Adrenal gland (tissue), 12 donors: Measurements from ENCODE around the gene MRFAP1L1. TPM values are rescaled to one million over a fixed set of nuclear protein-coding genes. Genes with fewer than 3 reads are reported as not detected.

Source experiments
- DNase-seq, 7 donors: peaks; one replicate each; pipeline ENCODE4 v3.0.0-alpha.2; 2019 to 2020
- H3K27ac ChIP-seq, 5 donors: fragments of 200-600 bp; sonication (generic) in 4 of 5; 1 replicate in 3 of 5; 2 replicates in 2 of 5; pipeline versions ENCODE4 v1.5.1 to v1.8.0; 2016 to 2020; ENCODE audit warnings: mild to moderate bottlenecking in 1 of 5
- H3K27me3 ChIP-seq: fragments of 200-600 bp; 2 replicates; pipeline ENCODE4 v1.8.0; 2021
- H3K36me3 ChIP-seq, 2 donors: fragments of 200-600 bp; replicated peaks in 1 of 2; 1 replicate in 1 of 2; 2 replicates in 1 of 2; pipeline versions ENCODE4 v1.5.1 to v1.8.0; 2018 to 2022
- H3K4me1 ChIP-seq, 2 donors: fragments of 200-600 bp; replicated peaks in 1 of 2; 1 replicate in 1 of 2; 2 replicates in 1 of 2; pipeline versions ENCODE4 v1.5.1 to v1.8.0; 2018 to 2021
- H3K4me3 ChIP-seq, 4 donors: fragments of 200-600 bp; sonication (generic) in 3 of 4; one replicate each; pipeline ENCODE4 v1.5.1; 2016 to 2018
- H3K9me3 ChIP-seq, 3 donors: fragments of 200-600 bp; sonication (generic) in 1 of 3; replicated peaks in 1 of 3; 1 replicate in 2 of 3; 2 replicates in 1 of 3; pipeline versions ENCODE4 v1.5.1 to v1.8.0; 2016 to 2021
- CTCF ChIP-seq, 6 experiments: fragments of 450-650 bp in 4 of 6; fragments of 200-600 bp in 2 of 6; sonication (generic) in 1 of 6; IDR thresholded peaks; 1 replicate in 5 of 6; 2 replicates in 1 of 6; pipeline versions ENCODE4 v1.5.1 to v1.8.0; 2016 to 2021; ENCODE audit warnings: antibody characterized with exemption in 6 of 6, mild to moderate bottlenecking in 2 of 6, moderate library complexity in 1 of 6
- POLR2A ChIP-seq, 2 donors: fragments of 450-650 bp; IDR thresholded peaks; one replicate each; pipeline ENCODE4 v1.6.1; 2017; ENCODE audit warnings: antibody characterized with exemption in 2 of 2, mild to moderate bottlenecking in 2 of 2, moderate library complexity in 1 of 2
- WGBS, 4 donors: extraction: QIAGEN DNeasy Blood & Tissue Kit in 2 of 4; methylation state at CpG; one replicate each; pipeline versions ENCODE4 v1.1.5 to v1.1.7; 2013 to 2017; 5-methylcytosine and 5-hydroxymethylcytosine counted together
- intact Hi-C, 2 donors: fragments of 100-400 bp; cut with DNase I; formaldehyde crosslinking; loops; one replicate each; pipeline versions ENCODE4 v1.14.1 to v1.15.0; 2022 to 2023
- polyA plus RNA-seq, 3 donors: library from polyadenylated mRNA; stranded (reverse); fragments of 200-250 nt in 2 of 3; fragments of 350-450 nt in 1 of 3; fragmentation: Illumina TruSeq in 1 of 3; extraction: RNeasy Lipid Tissue Mini Kit (QIAGEN cat#74804) in 1 of 3; gene quantifications; one replicate each; pipeline ENCODE4 v1.2.3, GENCODE V29; 2013 to 2014
- total RNA-seq, 9 donors: library from RNA; depleted of rRNA in 4 of 9; stranded (reverse); fragments of >200 nt in 4 of 9; fragments of 120-200 nt in 1 of 9; fragmentation: NEBNext Ultra II Directional in 1 of 9; extraction: Animal tissue kit (Norgen Biotek cat#: 25700) in 1 of 9; gene quantifications; one replicate each; pipeline versions ENCODE4 v1.1.0 to v1.2.4, GENCODE V29; 2013 to 2023
- donor health status: healthy with polysubstance abuse.
- donor health status: Bipolar disorder and iron deficiency.
- donor health status: DM: yes; HTN: yes; CAD: no.
- donor health status: DM: no; HTN: no; CAD: no.
- donor health status: DM: no; HTN: no; CAD: no.
- donor health status: DM: yes; HTN: yes; CAD: no.

The MRFAP1L1 gene
- total and polyA plus RNA-seq, 12 donors = 53.0 to 100 (median 63.2) TPM

- no peaks in the 10 kb centered on the region for H3K9me3 ChIP-seq
- intact Hi-C loops = no loop called here
- H3K4me1 ChIP-seq = no peaks in the 10 kb centered on the region
- WGBS, 4 donors = 75 to 87% (median 85%) methylated on average over 6 to 11 of the region's 11 CpGs
- peak in 1 of 7 donors; percentile 11 for DNase-seq
- H3K4me3 ChIP-seq = no peak overlapping the region
- TF ChIP-seq CTCF (IDR thresholded peaks at IDR 0.05) = no peak
- TF ChIP-seq POLR2A (IDR thresholded peaks at IDR 0.05) = no peak
- H3K27ac ChIP-seq = no peak overlapping the region
- no peaks in the 10 kb centered on the region for H3K27me3 ChIP-seq
- H3K36me3 ChIP-seq = no peaks in the 10 kb centered on the region
Observed at GRCh38 chr4:6742989-6743388, 33.3 kb upstream of the MRFAP1L1 start.

GRCh38 chr4:6742507-6742906, 32.8 kb upstream of the MRFAP1L1 start:
- H3K9me3 ChIP-seq = no peaks in the 10 kb centered on the region
- 63 to 91% (median 76%) methylated on average over 2 of the region's 2 CpGs for WGBS, 4 donors
- no peak for TF ChIP-seq CTCF (IDR thresholded peaks at IDR 0.05)
- no peak for TF ChIP-seq POLR2A (IDR thresholded peaks at IDR 0.05)
- intact Hi-C loops = no loop called here
- DNase-seq = no peak
- no peaks in the 10 kb centered on the region for H3K27me3 ChIP-seq
- H3K4me1 ChIP-seq = no peaks in the 10 kb centered on the region
- H3K36me3 ChIP-seq = no peaks in the 10 kb centered on the region
- no peak overlapping the region for H3K27ac ChIP-seq
- no peak overlapping the region for H3K4me3 ChIP-seq

GRCh38 chr4:6740347-6740746, 30.7 kb upstream of the MRFAP1L1 start:
- Histone ChIP-seq H3K4me3 (no peak overlapping the region), H3K4me1 (no peaks in the 10 kb centered on the region), H3K9me3 (no peaks in the 10 kb centered on the region), H3K36me3 (no peaks in the 10 kb centered on the region), H3K27ac (no peak overlapping the region), H3K27me3 (no peaks in the 10 kb centered on the region)
- no peak for DNase-seq
- TF ChIP-seq CTCF (IDR thresholded peaks at IDR 0.05) (no peak), POLR2A (IDR thresholded peaks at IDR 0.05) (no peak)
- intact Hi-C loops = no loop called here
- WGBS, 4 donors = 94 to 96% (median 95%) methylated on average over 8 of the region's 8 CpGs

GRCh38 chr4:6739920-6740319, 30.3 kb upstream of the MRFAP1L1 start:
- no peaks in the 10 kb centered on the region for H3K27me3 ChIP-seq
- TF ChIP-seq POLR2A (IDR thresholded peaks at IDR 0.05) = no peak
- TF ChIP-seq CTCF (IDR thresholded peaks at IDR 0.05) = no peak
- intact Hi-C loops = no loop called here
- no peak overlapping the region for H3K4me3 ChIP-seq
- 85 to 92% (median 87%) methylated on average over 4 of the region's 4 CpGs for WGBS, 4 donors
- no peak overlapping the region for H3K27ac ChIP-seq
- DNase-seq = no peak
- H3K4me1 ChIP-seq = no peaks in the 10 kb centered on the region
- no peaks in the 10 kb centered on the region for H3K36me3 ChIP-seq
- no peaks in the 10 kb centered on the region for H3K9me3 ChIP-seq
